GM23248 (cell line): ENCODE measurements around the gene PCLAF. TPM values are rescaled to one million over a fixed set of nuclear protein-coding genes. Genes with fewer than 3 reads are reported as not detected.

Experiments used
- DNase-seq: peaks from one replicate; pipeline ENCODE4 v3.0.0-alpha.2; 2015
- H2AFZ ChIP-seq: fragments of 200-600 bp; sonication (generic); 2 replicates; pipeline ENCODE4 v1.6.1; 2016; ENCODE audit warnings: antibody characterized with exemption
- H3F3A ChIP-seq: fragments of 200-600 bp; sonication (generic); 2 replicates; pipeline ENCODE4 v1.6.1; 2016; ENCODE audit warnings: mild to moderate bottlenecking, antibody characterized with exemption, mixed run types; ENCODE audit not compliant: insufficient read depth
- H3K27ac ChIP-seq: fragments of 200-600 bp; sonication (generic); 2 replicates; pipeline ENCODE4 v1.5.1; 2016; ENCODE audit warnings: mild to moderate bottlenecking
- H3K27me3 ChIP-seq: fragments of 200-600 bp; sonication (generic); replicated peaks from 2 replicates; pipeline ENCODE4 v1.6.1; 2016; ENCODE audit warnings: mild to moderate bottlenecking; ENCODE audit not compliant: insufficient read depth
- H3K36me3 ChIP-seq: fragments of 200-600 bp; sonication (generic); 2 replicates; pipeline ENCODE4 v1.6.1; 2016; ENCODE audit warnings: low read depth, mild to moderate bottlenecking
- H3K4me1 ChIP-seq: fragments of 200-600 bp; sonication (generic); 2 replicates; pipeline ENCODE4 v1.6.1; 2016; ENCODE audit warnings: mild to moderate bottlenecking; ENCODE audit not compliant: insufficient read depth
- H3K4me2 ChIP-seq: fragments of 200-600 bp; sonication (generic); one replicate; pipeline ENCODE4 v1.6.1; 2016; ENCODE audit warnings: mild to moderate bottlenecking; ENCODE audit not compliant: unreplicated experiment
- H3K4me3 ChIP-seq: fragments of 200-600 bp; sonication (generic); 2 replicates; pipeline ENCODE4 v1.5.1; 2016; ENCODE audit warnings: mild to moderate bottlenecking
- H3K79me2 ChIP-seq: fragments of 200-600 bp; sonication (generic); 2 replicates; pipeline ENCODE4 v1.6.1; 2016; ENCODE audit warnings: mild to moderate bottlenecking; ENCODE audit not compliant: insufficient read depth
- H3K9ac ChIP-seq: fragments of 200-600 bp; sonication (generic); 2 replicates; pipeline ENCODE4 v1.6.1; 2016; ENCODE audit warnings: mild to moderate bottlenecking
- H3K9me2 ChIP-seq: fragments of 200-600 bp; sonication (generic); 2 replicates; pipeline ENCODE4 v1.6.1; 2016; ENCODE audit warnings: mixed run types, mild to moderate bottlenecking, moderate library complexity; ENCODE audit not compliant: insufficient read depth
- H3K9me3 ChIP-seq: fragments of 200-600 bp; sonication (generic); one replicate; pipeline ENCODE4 v1.6.1; 2017; ENCODE audit warnings: low read depth
- H4K20me1 ChIP-seq: fragments of 200-600 bp; sonication (generic); 2 replicates; pipeline ENCODE4 v1.6.0; 2016; ENCODE audit not compliant: insufficient read depth
- EZH2 ChIP-seq: fragments of 200-600 bp; sonication (generic); IDR thresholded peaks from 2 replicates; pipeline ENCODE4 v1.6.1; 2018; ENCODE audit warnings: antibody characterized with exemption, mild to moderate bottlenecking; ENCODE audit not compliant: insufficient read depth, poor library complexity, severe bottlenecking
- EZH2phosphoT487 ChIP-seq: fragments of 200-600 bp; sonication (generic); IDR thresholded peaks from 2 replicates; pipeline ENCODE4 v1.6.1; 2018; ENCODE audit warnings: antibody characterized with exemption, moderate library complexity, mild to moderate bottlenecking, low read depth; ENCODE audit not compliant: insufficient read depth
- WGBS, 2 experiments: methylation state at CpG; one replicate each; pipeline ENCODE4 v1.1.6; 2015 to 2017; ENCODE audit warnings: low lambda C conversion rate in 2 of 2, low coverage in 1 of 2; ENCODE audit errors: missing lambda C conversion rate in 2 of 2; 5-methylcytosine and 5-hydroxymethylcytosine counted together
- in situ Hi-C: fragments of 300-500 bp; cut with MboI; formaldehyde crosslinking; loops from 2 replicates; pipeline ENCODE4 v1.15.0; 2020
- polyA plus RNA-seq: library from polyadenylated mRNA; unstranded; fragments of >200 nt; fragmentation: Nextera tagmentation; extraction: Ambion mirVana; gene quantifications from 2 replicates; pipeline ENCODE4 v1.2.1, GENCODE V29; 2016
- total RNA-seq: library from RNA; depleted of rRNA; stranded (reverse); fragments of >200 nt; shearing (Covaris generic); gene quantifications from 2 replicates; pipeline ENCODE4 v1.2.3, GENCODE V29; 2014; rRNA removed

The PCLAF gene, protein sequence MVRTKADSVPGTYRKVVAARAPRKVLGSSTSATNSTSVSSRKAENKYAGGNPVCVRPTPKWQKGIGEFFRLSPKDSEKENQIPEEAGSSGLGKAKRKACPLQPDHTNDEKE
- total RNA-seq: 16.0 and 21.2 TPM in 2 replicates
- 43.2 and 44.5 TPM in 2 replicates for polyA plus RNA-seq

DNA sequence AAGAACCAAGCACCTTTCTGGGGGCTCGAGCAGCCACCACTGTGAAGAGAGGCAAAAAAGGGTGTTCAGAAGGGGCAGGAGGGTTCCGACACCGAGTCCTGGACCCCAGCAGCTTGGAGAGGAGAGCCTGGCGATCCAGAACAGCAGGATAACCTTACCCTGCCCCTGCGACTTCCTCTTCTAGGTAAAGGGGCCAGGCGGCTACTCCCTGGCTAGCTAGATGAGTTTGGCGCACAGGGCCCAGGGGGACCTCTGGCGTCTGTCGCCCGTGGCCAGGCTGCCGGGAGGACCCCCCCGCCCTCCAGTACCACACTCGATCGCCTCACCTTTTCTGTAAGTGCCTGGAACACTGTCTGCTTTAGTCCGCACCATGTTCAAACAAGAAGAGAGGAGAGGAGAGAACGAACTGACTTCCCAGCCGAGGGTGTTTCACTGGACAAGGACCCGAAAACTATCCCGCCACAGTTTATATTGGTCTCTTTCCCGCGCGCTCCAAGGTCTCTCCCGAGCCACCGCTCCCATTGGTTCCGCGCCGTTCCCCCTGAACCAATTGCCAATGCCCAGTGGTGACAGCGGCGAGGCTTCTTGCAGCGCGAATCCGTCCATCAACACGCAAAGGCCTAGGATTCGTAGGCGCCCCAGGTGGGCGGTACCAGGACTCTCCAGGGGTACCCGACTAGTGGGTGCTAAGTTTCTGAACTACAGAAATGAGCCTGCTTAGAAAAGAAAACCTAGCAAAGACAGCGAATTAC is at the start of gene PCLAF:
TSS of gene PCLAF (minus strand) at position 442 of the 752 bp plus-strand sequence. CDS start at position 372, 70 bp downstream.
- no peaks in the 10 kb centered on the region for H3K27me3 ChIP-seq
- H3K9ac ChIP-seq: peak within 1 kb of the TSS; percentile 72
- peaks cover 18% of the 10 kb centered on the region; the same call in 1 of the 2 replicates for H3K79me2 ChIP-seq
- 0 to 3% methylated on average over 38 of the region's 38 CpGs for WGBS, 2 experiments
- in situ Hi-C loops: no loop called here
- H3K4me2 ChIP-seq: peak within 1 kb of the TSS; percentile 64
- no peaks in the 10 kb centered on the region for H4K20me1 ChIP-seq
- no peaks in the 10 kb centered on the region for H3K36me3 ChIP-seq
- peak; percentile 98 for DNase-seq
- 0 out of 2 replicates have a peak, but pooled peaks cover 5% of the 10 kb centered on the region for H3F3A ChIP-seq
- peak within 1 kb of the TSS; percentile 97 for H2AFZ ChIP-seq
- peak within 1 kb of the TSS; percentile 71 for H3K4me3 ChIP-seq
- no peaks in the 10 kb centered on the region for H3K9me3 ChIP-seq
- no peaks in the 10 kb centered on the region for H3K9me2 ChIP-seq
- TF ChIP-seq EZH2 (no peak), EZH2phosphoT487 (no peak)
- H3K4me1 ChIP-seq: peaks cover 8% of the 10 kb centered on the region
- no peak within 1 kb of the TSS for H3K27ac ChIP-seq

DNA sequence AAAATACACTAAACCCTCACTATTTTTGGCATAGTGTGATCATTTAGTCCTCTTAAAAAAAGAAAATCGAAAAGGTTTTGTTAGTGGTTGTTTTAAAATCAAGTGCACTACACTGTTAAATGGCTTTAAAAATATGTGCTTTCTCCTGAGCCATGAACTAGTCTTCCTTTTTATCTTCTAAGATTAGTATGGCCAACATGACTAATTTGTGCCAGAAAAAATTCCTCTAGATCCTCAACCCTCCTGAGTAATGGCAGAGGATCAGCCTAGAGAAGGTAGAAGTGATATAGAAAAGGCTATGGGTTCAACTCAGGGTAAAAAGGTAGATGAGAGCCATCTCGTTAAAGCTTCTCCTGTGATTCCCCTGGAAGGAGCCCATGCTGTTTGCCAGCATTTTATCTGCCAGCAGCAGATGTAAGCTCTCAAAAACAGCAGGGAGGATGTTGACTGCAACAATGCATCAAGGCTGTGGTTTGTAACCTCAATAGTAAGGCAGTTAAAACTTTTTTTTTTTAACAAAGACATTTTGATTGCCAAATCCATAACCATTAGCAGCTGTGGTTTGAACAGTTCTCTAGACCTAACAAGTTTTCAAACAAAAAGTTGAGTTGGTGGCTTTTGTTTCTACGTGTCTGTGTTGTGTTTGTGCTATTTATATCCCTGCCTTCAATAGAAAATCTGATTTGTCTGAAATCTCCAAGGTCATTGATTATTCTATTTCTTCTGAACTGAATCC is 48.9 kb upstream of the PCLAF start:
- no peaks in the 10 kb centered on the region for H3K9me2 ChIP-seq
- H3K9ac ChIP-seq: peak overlapping the region; percentile 44
- H4K20me1 ChIP-seq: no peaks in the 10 kb centered on the region
- H3K27me3 ChIP-seq: no peaks in the 10 kb centered on the region
- in situ Hi-C loops: loop anchor here (10.0 kb wide), 1 partner anchor 225 kb away; no protein-coding TSS in a partner anchor
- H3K9me3 ChIP-seq: no peaks in the 10 kb centered on the region
- DNase-seq: peak; percentile 91
- no peak overlapping the region for H2AFZ ChIP-seq
- 0 out of 2 replicates have a peak, but pooled peaks cover 3% of the 10 kb centered on the region for H3K79me2 ChIP-seq
- H3K36me3 ChIP-seq: 0 out of 2 replicates have a peak, but pooled peaks cover 8% of the 10 kb centered on the region
- H3F3A ChIP-seq: peaks cover 32% of the 10 kb centered on the region
- peaks cover 19% of the 10 kb centered on the region for H3K4me1 ChIP-seq
- peak overlapping the region; percentile 7 for H3K4me3 ChIP-seq
- whole genome bisulfite sequencing, 2 experiments: 0 to 2% methylated on average over 3 of the region's 3 CpGs
- peak; percentile 80; the same call in 1 of the 2 replicates for TF ChIP-seq EZH2phosphoT487
- no peak for TF ChIP-seq EZH2
- peak overlapping the region; percentile 70 for H3K4me2 ChIP-seq
- H3K27ac ChIP-seq: peak overlapping the region; percentile 69

DNA sequence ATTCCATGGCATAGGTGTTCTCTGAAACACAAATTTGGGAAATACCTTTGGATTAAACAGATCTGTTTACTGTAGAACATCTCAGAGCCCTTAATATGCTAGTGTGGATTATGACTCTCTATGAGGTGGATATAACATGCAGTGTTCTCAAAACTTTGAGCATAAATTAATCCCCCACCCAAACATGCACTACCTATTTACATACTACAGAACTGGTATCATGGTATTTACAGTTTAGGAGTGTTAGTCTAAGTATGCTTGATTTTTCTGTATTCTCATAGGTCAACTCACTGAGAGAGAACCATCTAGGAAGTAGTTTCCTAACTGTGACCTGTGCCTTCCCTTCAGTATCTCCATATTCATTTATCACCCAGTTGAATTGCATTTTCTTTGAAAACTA is 48.2 kb upstream of the PCLAF start:
- H3K27me3 ChIP-seq: no peaks in the 10 kb centered on the region
- H3K9me3 ChIP-seq: no peaks in the 10 kb centered on the region
- no peaks in the 10 kb centered on the region for H3K9me2 ChIP-seq
- H3K79me2 ChIP-seq: 0 out of 2 replicates have a peak, but pooled peaks cover 3% of the 10 kb centered on the region
- peaks cover 15% of the 10 kb centered on the region; the same call in 1 of the 2 replicates for H3K36me3 ChIP-seq
- no peak overlapping the region; the same call in 1 of the 2 replicates for H3K27ac ChIP-seq
- TF ChIP-seq EZH2phosphoT487: no peak
- no peak for TF ChIP-seq EZH2
- peaks cover 32% of the 10 kb centered on the region for H3F3A ChIP-seq
- no peak overlapping the region for H2AFZ ChIP-seq
- H3K4me1 ChIP-seq: peaks cover 19% of the 10 kb centered on the region
- no peaks in the 10 kb centered on the region for H4K20me1 ChIP-seq
- in situ Hi-C loops: loop anchor here (10.0 kb wide), 1 partner anchor 225 kb away; no protein-coding TSS in a partner anchor
- H3K4me2 ChIP-seq: peak overlapping the region; percentile 55
- peak overlapping the region; percentile 17; the same call in 1 of the 2 replicates for H3K9ac ChIP-seq
- DNase-seq: no peak
- no peak overlapping the region for H3K4me3 ChIP-seq

DNA sequence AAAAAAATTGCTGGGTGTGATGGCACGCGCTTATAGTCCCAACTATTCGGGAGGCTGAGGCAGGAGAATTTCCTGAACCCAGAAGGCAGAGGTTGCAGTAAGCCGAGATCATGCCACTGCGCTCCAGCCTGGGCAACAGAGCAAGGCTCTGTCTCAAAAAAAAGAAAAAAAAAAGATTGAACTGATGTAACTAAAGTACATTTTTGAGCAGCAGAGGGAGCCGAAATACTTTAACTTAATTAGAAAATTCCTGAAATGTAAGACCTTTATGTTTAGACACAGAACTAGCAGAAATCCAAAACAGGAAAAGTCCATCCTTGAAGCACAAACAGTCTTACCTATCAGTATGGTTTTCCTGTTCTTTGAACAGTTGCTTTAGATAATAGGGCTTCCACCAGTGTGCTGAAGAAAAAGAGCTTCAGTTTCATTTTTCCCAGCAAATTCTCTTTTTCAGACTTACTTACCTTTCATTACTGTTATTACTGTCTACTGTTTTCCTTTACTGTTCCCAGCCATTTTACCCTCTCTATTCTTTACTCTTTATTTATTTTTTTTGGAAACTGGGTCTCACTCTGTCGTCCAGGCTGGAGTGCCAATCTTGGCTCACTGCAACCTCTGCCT is 45.7 kb upstream of the PCLAF start:
- peaks cover 34% of the 10 kb centered on the region; the same call in 1 of the 2 replicates for H3K36me3 ChIP-seq
- H3K27ac ChIP-seq: no peak overlapping the region
- no peaks in the 10 kb centered on the region for H3K9me3 ChIP-seq
- no peak overlapping the region for H3K9ac ChIP-seq
- no peaks in the 10 kb centered on the region for H4K20me1 ChIP-seq
- H3K4me3 ChIP-seq: no peak overlapping the region
- H3K4me1 ChIP-seq: peaks cover 19% of the 10 kb centered on the region
- no peaks in the 10 kb centered on the region for H3K79me2 ChIP-seq
- peak; percentile 51 for DNase-seq
- in situ Hi-C loops: loop anchor here (10.0 kb wide), 1 partner anchor 228 kb away; no protein-coding TSS in a partner anchor
- H3K4me2 ChIP-seq: no peak overlapping the region
- H2AFZ ChIP-seq: no peak overlapping the region
- 65 to 68% methylated on average over 7 of the region's 7 CpGs for WGBS, 2 experiments
- peaks cover 32% of the 10 kb centered on the region for H3F3A ChIP-seq
- H3K9me2 ChIP-seq: no peaks in the 10 kb centered on the region
- TF ChIP-seq EZH2phosphoT487: no peak
- no peak for TF ChIP-seq EZH2
- no peaks in the 10 kb centered on the region for H3K27me3 ChIP-seq
